ENCODE results near the gene VSTM2L.

Gene VSTM2L

DNA sequence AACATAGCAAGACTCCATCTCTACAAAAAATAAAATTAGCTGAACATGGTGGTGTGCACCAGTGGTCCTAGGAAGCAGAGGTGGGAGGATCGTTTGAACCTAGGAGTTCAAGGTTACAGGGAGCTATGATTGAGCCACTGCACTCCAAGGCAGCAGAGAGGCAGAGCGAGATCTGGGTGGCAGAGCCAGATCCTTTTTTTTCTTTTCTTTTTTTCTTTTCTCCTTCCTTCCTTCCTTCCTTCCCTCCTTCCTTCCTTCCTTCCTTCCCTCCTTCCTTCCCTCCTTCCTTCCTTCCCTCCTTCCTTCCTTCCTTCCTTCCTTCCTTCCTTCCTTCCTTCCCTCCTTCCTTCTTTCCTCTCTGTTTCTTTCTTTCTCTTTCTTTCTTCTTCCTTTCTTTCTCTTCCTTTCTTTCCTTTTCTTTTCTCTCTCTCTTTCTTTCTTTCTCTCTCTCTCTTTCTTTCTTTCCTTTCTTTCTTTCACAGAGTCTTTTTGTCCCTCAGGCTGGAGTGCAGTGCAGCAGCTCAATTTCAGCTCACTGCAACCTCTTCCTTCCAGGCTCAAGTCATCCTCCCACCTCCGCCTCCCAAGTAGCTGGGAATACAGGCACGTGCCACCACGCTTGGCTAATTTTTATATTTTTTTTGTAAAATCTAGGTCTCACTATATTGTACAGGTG, 9.2 kb upstream of the VSTM2L start:
- TF ChIP-seq, protein P1, sequence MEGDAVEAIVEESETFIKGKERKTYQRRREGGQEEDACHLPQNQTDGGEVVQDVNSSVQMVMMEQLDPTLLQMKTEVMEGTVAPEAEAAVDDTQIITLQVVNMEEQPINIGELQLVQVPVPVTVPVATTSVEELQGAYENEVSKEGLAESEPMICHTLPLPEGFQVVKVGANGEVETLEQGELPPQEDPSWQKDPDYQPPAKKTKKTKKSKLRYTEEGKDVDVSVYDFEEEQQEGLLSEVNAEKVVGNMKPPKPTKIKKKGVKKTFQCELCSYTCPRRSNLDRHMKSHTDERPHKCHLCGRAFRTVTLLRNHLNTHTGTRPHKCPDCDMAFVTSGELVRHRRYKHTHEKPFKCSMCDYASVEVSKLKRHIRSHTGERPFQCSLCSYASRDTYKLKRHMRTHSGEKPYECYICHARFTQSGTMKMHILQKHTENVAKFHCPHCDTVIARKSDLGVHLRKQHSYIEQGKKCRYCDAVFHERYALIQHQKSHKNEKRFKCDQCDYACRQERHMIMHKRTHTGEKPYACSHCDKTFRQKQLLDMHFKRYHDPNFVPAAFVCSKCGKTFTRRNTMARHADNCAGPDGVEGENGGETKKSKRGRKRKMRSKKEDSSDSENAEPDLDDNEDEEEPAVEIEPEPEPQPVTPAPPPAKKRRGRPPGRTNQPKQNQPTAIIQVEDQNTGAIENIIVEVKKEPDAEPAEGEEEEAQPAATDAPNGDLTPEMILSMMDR (IDR thresholded peaks at IDR 0.05; ENCODE audit: insufficient read depth, low read depth, low read length, missing control alignments), result no peak
- H3K4me3 ChIP-seq (ENCODE audit: low read length), result no peak overlapping the region
- DNase-seq (ENCODE audit: low read depth), result no peak

DNA sequence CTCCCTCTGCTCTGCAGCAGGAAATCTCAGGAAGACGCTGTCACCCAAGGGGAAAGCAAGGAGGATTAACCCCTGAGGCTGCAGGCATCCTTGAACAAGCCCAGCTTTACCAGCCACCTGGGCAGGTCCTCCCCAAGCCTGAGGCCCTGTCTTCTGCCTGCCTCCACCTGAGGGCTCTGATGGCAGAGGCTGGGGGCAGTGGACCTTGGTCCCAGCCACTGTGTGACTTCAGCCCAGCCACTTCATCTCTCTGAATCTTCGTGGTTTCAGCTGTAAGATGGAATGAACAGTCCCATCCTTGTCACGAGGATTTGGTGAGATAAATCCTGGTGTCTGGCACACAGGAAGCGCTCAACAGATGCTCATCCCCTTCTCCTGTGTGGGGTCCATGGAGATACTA, 8.5 kb upstream of the VSTM2L start:
- no peak for DNase-seq (ENCODE audit: low read depth)
- no peak overlapping the region for H3K4me3 ChIP-seq (ENCODE audit: low read length)
- TF ChIP-seq, protein P1 (IDR thresholded peaks at IDR 0.05; ENCODE audit: insufficient read depth, low read depth, low read length, missing control alignments), result no peak

DNA sequence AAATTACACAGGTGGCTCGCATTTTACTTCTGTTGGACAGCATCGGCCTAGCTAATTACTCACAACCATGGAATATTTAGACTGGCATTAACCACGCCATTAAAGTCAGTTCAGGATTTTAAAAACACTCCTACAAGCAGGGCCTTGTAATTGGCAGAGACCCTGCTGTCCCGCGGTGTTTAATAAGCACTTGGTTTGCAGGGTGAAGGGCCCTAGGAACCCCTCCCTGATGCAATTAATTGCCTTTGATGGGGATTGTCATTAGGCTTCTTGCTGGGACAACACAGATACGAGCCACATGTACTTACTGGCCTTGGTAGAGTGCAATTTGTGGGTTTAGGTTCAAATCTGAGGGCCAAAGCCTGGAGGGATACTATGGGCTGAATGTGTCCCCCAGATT, 7.8 kb upstream of the VSTM2L start:
- DNase-seq (ENCODE audit: low read depth), result no peak
- no peak overlapping the region for H3K4me3 ChIP-seq (ENCODE audit: low read length)
- TF ChIP-seq, protein P1 (IDR thresholded peaks at IDR 0.05; ENCODE audit: insufficient read depth, low read depth, low read length, missing control alignments), result no peak

DNA sequence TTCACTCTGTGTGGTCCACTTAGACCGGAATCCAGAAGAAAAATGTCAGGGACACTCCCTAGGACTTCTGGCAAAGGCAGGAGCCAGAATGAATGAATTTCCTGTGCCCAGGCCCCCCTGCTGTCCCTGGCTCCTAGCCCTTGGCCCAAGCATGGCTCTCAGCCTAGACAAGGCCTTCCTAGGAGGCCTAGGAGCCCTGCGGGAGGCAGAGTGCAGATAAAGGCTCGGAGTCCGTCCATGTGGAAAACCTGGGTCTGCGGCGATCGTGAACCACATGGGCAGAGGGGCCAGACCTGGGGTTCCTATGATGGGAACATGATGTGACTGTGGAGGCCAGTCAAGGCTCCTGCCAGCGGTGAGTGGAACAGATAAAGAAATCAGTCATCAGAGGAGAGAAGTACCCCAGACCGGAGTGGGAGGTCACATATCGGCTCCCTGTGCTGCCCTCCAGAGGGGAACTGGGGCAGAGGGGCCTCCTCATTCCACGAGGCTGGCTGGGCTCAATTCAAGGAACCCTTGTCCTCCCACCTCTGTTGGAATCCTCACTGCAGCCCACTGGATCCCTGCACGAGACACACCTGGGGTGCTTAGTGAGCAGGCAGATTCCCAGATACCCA, 5.9 kb upstream of the VSTM2L start:
- DNase-seq (ENCODE audit: low read depth), result no peak
- TF ChIP-seq, protein P1 (IDR thresholded peaks at IDR 0.05; ENCODE audit: insufficient read depth, low read depth, low read length, missing control alignments), result no peak
- no peak overlapping the region for H3K4me3 ChIP-seq (ENCODE audit: low read length)

DNA sequence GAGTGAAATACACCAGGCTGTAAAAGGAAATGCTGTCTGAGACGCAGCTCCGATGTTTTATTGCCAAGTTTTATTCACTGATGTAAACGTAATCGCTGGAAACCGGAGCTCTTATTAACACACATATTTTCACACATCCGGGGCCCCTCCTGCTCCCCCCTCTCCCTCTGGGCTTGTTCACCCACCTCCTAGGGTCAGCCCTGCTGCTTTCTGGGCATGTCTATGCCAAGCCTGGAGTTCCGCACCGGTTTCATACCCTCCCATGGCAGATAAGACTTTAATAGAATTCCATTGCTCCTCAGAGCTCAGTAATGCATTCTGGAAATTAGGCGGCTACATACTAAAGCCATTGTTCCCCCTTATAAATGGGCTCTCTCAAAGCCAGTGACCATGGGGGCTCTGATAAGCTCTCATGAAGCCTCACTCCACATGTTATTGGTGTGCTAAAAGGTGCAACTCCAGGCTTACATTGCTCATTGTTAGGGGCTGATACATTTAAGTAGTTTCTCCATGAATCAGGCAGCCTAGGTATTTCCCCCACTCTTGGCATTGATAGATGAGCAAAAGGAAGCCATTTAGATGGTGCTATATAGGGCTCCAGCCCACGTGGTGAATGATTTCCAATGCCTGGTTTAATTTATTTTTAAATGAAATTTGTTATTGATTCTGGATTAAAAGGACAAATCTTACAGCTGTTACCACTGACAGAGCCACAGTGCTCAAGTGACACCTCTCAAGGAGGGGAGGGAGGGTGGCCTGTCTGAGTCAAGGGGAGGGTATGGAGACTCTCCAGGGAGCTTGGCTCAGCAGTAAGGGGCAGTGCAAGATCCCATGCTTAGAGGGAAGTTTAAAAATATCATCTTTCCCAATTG, 4.5 kb upstream of the VSTM2L start:
- DNase-seq (ENCODE audit: low read depth), result peak; percentile 73
- no peak overlapping the region for H3K4me3 ChIP-seq (ENCODE audit: low read length)
- TF ChIP-seq, protein P1 (IDR thresholded peaks at IDR 0.05; ENCODE audit: insufficient read depth, low read depth, low read length, missing control alignments), result no peak

DNA sequence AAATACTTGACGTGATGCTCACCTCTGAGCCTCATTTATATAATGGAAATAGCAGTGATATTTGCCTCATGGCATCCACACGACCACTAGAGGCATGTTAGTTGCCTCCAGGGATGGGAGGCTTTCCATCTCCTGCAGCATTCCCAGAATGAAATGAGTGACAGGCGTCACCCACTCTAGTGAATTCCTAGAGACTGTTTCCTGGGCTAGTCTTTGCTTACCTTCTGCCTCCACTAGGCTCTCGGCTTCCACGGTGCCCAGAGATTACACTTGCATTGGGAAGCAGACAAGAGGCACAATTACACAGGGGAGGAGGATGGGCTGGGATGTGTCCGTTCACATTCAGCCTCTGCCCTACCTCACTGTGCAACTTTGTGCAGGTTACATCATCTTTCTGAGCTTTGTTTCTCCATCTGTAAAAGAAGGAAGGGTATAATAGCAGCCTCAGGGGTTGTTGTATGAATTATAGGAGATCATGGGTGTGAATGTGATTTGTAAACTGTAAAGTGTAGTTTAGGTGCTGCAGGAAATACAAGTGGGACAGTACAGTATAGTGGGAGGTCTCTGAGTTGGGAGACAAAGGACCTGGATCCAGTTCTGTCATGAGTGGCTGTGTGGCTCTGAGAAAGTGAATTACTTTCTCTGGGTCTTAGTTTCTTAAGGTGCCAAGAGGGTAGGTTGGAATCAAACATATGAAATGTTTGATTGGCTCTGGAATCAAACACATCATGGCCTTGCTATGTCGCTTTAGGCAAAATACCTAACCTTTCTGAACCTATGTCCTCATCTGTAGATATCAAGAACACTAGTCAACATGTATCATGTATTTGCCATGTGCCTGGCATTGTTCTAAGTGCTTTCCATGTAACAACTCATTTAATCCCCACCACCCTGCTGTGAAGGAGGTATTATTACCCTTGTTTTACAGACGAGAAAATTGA, 3.6 kb upstream of the VSTM2L start:
- DNase-seq (ENCODE audit: low read depth), result peak; percentile 59
- TF ChIP-seq, protein P1 (IDR thresholded peaks at IDR 0.05; ENCODE audit: insufficient read depth, low read depth, low read length, missing control alignments), result no peak
- no peak overlapping the region for H3K4me3 ChIP-seq (ENCODE audit: low read length)

Data from epithelial cell of esophagus (primary cell).